Glutamatergic neuron (in vitro differentiated cells): ENCODE data around the gene PCSK1N. TPM values are rescaled to one million over a fixed set of nuclear protein-coding genes. Genes with fewer than 3 reads are reported as not detected.

ENCODE experiments used
- DNase-seq: peaks from one replicate; pipeline ENCODE4 v3.0.0; 2022
- H3K27ac Mint-ChIP-seq: one replicate; pipeline ENCODE4 v1.8.0; 2020; ENCODE audit warnings: mild to moderate bottlenecking, mixed read lengths, inconsistent platforms; ENCODE audit not compliant: unreplicated experiment
- H3K27me3 Mint-ChIP-seq: one replicate; pipeline ENCODE4 v1.8.0; 2020; ENCODE audit warnings: mild to moderate bottlenecking, moderate library complexity, mixed read lengths, inconsistent platforms; ENCODE audit not compliant: unreplicated experiment
- H3K36me3 Mint-ChIP-seq: one replicate; pipeline ENCODE4 v1.8.0; 2020; ENCODE audit warnings: mild to moderate bottlenecking, mixed read lengths, inconsistent platforms; ENCODE audit not compliant: unreplicated experiment
- H3K4me1 Mint-ChIP-seq: one replicate; pipeline ENCODE4 v1.8.0; 2020; ENCODE audit warnings: mild to moderate bottlenecking, low read depth, mixed read lengths, inconsistent platforms; ENCODE audit not compliant: unreplicated experiment
- H3K4me3 Mint-ChIP-seq: one replicate; pipeline ENCODE4 v1.8.0; 2020; ENCODE audit warnings: mild to moderate bottlenecking, mixed read lengths, inconsistent platforms; ENCODE audit not compliant: unreplicated experiment
- H3K9me3 Mint-ChIP-seq: one replicate; pipeline ENCODE4 v1.8.0; 2020; ENCODE audit warnings: mild to moderate bottlenecking, moderate library complexity, mixed read lengths, inconsistent platforms; ENCODE audit not compliant: unreplicated experiment
- CTCF ChIP-seq: fragments of 200-600 bp; sonication (generic); IDR thresholded peaks from one replicate; pipeline ENCODE4 v1.5.0; 2021; ENCODE audit not compliant: partially characterized antibody, unreplicated experiment
- total RNA-seq: library from RNA; stranded (reverse); fragmentation: NEBNext Ultra II Directional; extraction: Animal tissue kit (Norgen Biotek cat#: 25700); gene quantifications from one replicate; pipeline ENCODE4 v1.2.1, GENCODE V29; 2021; ENCODE audit not compliant: unreplicated experiment

PCSK1N gene
- total RNA-seq, 1 donor from 2014 or later, result 127 TPM

GRCh38 chrX:48792219-48792618, 43.2 kb downstream of the PCSK1N start:
- peaks cover 5% of the 10 kb centered on the region for H3K9me3 Mint-ChIP-seq
- DNase-seq, result no peak
- H3K4me1 Mint-ChIP-seq, result peaks cover 5% of the 10 kb centered on the region
- no peaks in the 10 kb centered on the region for H3K27me3 Mint-ChIP-seq
- TF ChIP-seq CTCF, result no peak
- H3K36me3 Mint-ChIP-seq, result no peaks in the 10 kb centered on the region
- no peak overlapping the region for H3K4me3 Mint-ChIP-seq
- no peak overlapping the region for H3K27ac Mint-ChIP-seq

- TF ChIP-seq CTCF, result no peak
- Mint-ChIP-seq H3K27ac (no peak overlapping the region), H3K4me1 (peaks cover 5% of the 10 kb centered on the region), H3K36me3 (no peaks in the 10 kb centered on the region), H3K27me3 (no peaks in the 10 kb centered on the region), H3K4me3 (no peak overlapping the region), H3K9me3 (peaks cover 6% of the 10 kb centered on the region)
- DNase-seq, result no peak
These were observed 44.2 kb downstream of the PCSK1N start for GRCh38 chrX:48791063-48791820.

GRCh38 chrX:48790477-48790876, 44.9 kb downstream of the PCSK1N start:
- H3K4me3 Mint-ChIP-seq, result no peak overlapping the region
- no peak for TF ChIP-seq CTCF
- H3K27me3 Mint-ChIP-seq, result no peaks in the 10 kb centered on the region
- no peaks in the 10 kb centered on the region for H3K36me3 Mint-ChIP-seq
- peaks cover 5% of the 10 kb centered on the region for H3K4me1 Mint-ChIP-seq
- no peak overlapping the region for H3K27ac Mint-ChIP-seq
- H3K9me3 Mint-ChIP-seq, result peaks cover 6% of the 10 kb centered on the region
- no peak for DNase-seq

- H3K4me1 Mint-ChIP-seq, result peaks cover 4% of the 10 kb centered on the region
- no peak overlapping the region for H3K4me3 Mint-ChIP-seq
- no peaks in the 10 kb centered on the region for H3K27me3 Mint-ChIP-seq
- H3K27ac Mint-ChIP-seq, result no peak overlapping the region
- H3K9me3 Mint-ChIP-seq, result peaks cover 6% of the 10 kb centered on the region
- no peaks in the 10 kb centered on the region for H3K36me3 Mint-ChIP-seq
- DNase-seq, result no peak
- no peak for TF ChIP-seq CTCF
These were observed 45.8 kb downstream of the PCSK1N start for GRCh38 chrX:48789366-48790220.
